WI38 (cell line): Measurements from ENCODE around the gene ITPKA.

Source experiments
- H3K4me3 ChIP-seq: 2 replicates; pipeline ENCODE4 v1.5.1; 2011; ENCODE audit warnings: low read depth, mild to moderate bottlenecking, control low read depth, low read length
- CTCF ChIP-seq: IDR thresholded peaks from 2 replicates; pipeline ENCODE4 v1.5.1; 2012; ENCODE audit warnings: low read depth, mild to moderate bottlenecking, control low read depth, low read length

ITPKA gene

GRCh38 chr15:41498657-41499056 is 5.0 kb downstream of the ITPKA start:
- no peak for TF ChIP-seq CTCF
- no peak overlapping the region for H3K4me3 ChIP-seq

- H3K4me3 ChIP-seq: no peak overlapping the region
- TF ChIP-seq CTCF: no peak
Measured at GRCh38 chr15:41499109-41499851, 5.6 kb downstream of the ITPKA start.

- no peak overlapping the region for H3K4me3 ChIP-seq
- TF ChIP-seq CTCF: no peak
Measured at GRCh38 chr15:41501191-41501917, 7.7 kb downstream of the ITPKA start.

GRCh38 chr15:41501931-41502794 is 8.5 kb downstream of the ITPKA start:
- TF ChIP-seq CTCF: no peak
- H3K4me3 ChIP-seq: no peak overlapping the region

- no peak for TF ChIP-seq CTCF
- no peak overlapping the region for H3K4me3 ChIP-seq
Measured at GRCh38 chr15:41502795-41503668, 9.4 kb downstream of the ITPKA start.

GRCh38 chr15:41503669-41504010 is 10.0 kb downstream of the ITPKA start:
- TF ChIP-seq CTCF: no peak
- no peak overlapping the region for H3K4me3 ChIP-seq
